H9 (cell line): ENCODE results near the gene AGXT. TPM values are rescaled to one million over a fixed set of nuclear protein-coding genes. Genes with fewer than 3 reads are reported as not detected.

Experiments
- DNase-seq: peaks from one replicate; pipeline ENCODE4 v3.0.0-alpha.2; 2017
- H2AFZ ChIP-seq: one replicate; pipeline ENCODE4 v1.6.1; 2013; ENCODE audit warnings: mild to moderate bottlenecking, low read length, control low read depth, moderate library complexity
- H2AK5ac ChIP-seq: 2 replicates; pipeline ENCODE4 v1.6.1; 2013; ENCODE audit warnings: low read length, control low read depth, mixed read lengths; ENCODE audit not compliant: insufficient read length
- H2BK120ac ChIP-seq: one replicate; pipeline ENCODE4 v1.6.1; 2013; ENCODE audit warnings: low read depth, mild to moderate bottlenecking, low read length, control low read depth, inconsistent platforms; ENCODE audit not compliant: poor library complexity, severe bottlenecking
- H2BK12ac ChIP-seq: 2 replicates; pipeline ENCODE4 v1.6.1; 2013; ENCODE audit warnings: low read length, control low read depth, mixed read lengths, low read depth; ENCODE audit not compliant: insufficient read length
- H2BK15ac ChIP-seq: 2 replicates; pipeline ENCODE4 v1.6.1; 2013; ENCODE audit warnings: low read depth, low read length, control low read depth
- H2BK20ac ChIP-seq: one replicate; pipeline ENCODE4 v1.6.1; 2013; ENCODE audit warnings: low read depth, mild to moderate bottlenecking, low read length, control low read depth, inconsistent platforms; ENCODE audit not compliant: poor library complexity, severe bottlenecking
- H2BK5ac ChIP-seq: 2 replicates; pipeline ENCODE4 v1.6.1; 2013; ENCODE audit warnings: low read length, control low read depth, mixed read lengths; ENCODE audit not compliant: insufficient read length
- H3K14ac ChIP-seq: 2 replicates; pipeline ENCODE4 v1.6.1; 2013; ENCODE audit warnings: low read length, control low read depth; ENCODE audit not compliant: insufficient read depth
- H3K18ac ChIP-seq: 2 replicates; pipeline ENCODE4 v1.6.1; 2013; ENCODE audit warnings: low read depth, mild to moderate bottlenecking, mixed read lengths, low read length, control low read depth; ENCODE audit not compliant: insufficient read length
- H3K23ac ChIP-seq: 2 replicates; pipeline ENCODE4 v1.6.1; 2013; ENCODE audit warnings: low read length, control low read depth, mixed read lengths, low read depth; ENCODE audit not compliant: insufficient read length
- H3K23me2 ChIP-seq: 2 replicates; pipeline ENCODE4 v1.6.1; 2013; ENCODE audit warnings: low read depth, mild to moderate bottlenecking, mixed read lengths, low read length, control low read depth; ENCODE audit not compliant: insufficient read length, poor library complexity, severe bottlenecking
- H3K27ac ChIP-seq: 2 replicates; pipeline ENCODE4 v1.5.1; 2013; ENCODE audit warnings: low read length, control low read depth, mixed read lengths, low read depth; ENCODE audit not compliant: insufficient read length
- H3K27me3 ChIP-seq: 2 replicates; pipeline ENCODE4 v1.6.1; 2013; ENCODE audit warnings: low read length, control low read depth, inconsistent platforms; ENCODE audit not compliant: insufficient read depth
- H3K4ac ChIP-seq: 2 replicates; pipeline ENCODE4 v1.6.1; 2013; ENCODE audit warnings: low read depth, mild to moderate bottlenecking, control low read depth, inconsistent platforms, low read length, moderate library complexity
- H3K4me1 ChIP-seq: 2 replicates; pipeline ENCODE4 v1.6.1; 2013; ENCODE audit warnings: low read length, control low read depth, inconsistent platforms; ENCODE audit not compliant: insufficient read depth
- H3K4me2 ChIP-seq: 2 replicates; pipeline ENCODE4 v1.6.1; 2013; ENCODE audit warnings: low read length, control low read depth, mixed read lengths; ENCODE audit not compliant: insufficient read length, insufficient read depth
- H3K56ac ChIP-seq: 2 replicates; pipeline ENCODE4 v1.6.1; 2013; ENCODE audit warnings: low read depth, mild to moderate bottlenecking, mixed read lengths, low read length, control low read depth; ENCODE audit not compliant: insufficient read length
- H3K79me1 ChIP-seq: 2 replicates; pipeline ENCODE4 v1.6.1; 2013; ENCODE audit warnings: low read depth, mild to moderate bottlenecking, moderate library complexity, low read length, control low read depth, inconsistent platforms; ENCODE audit not compliant: insufficient read depth, poor library complexity, severe bottlenecking
- H3K79me2 ChIP-seq: 2 replicates; pipeline ENCODE4 v1.6.1; 2013; ENCODE audit warnings: low read length, control low read depth, inconsistent platforms; ENCODE audit not compliant: insufficient read depth
- H3K9ac ChIP-seq: 2 replicates; pipeline ENCODE4 v1.6.1; 2013; ENCODE audit warnings: low read length, control low read depth, mixed read lengths; ENCODE audit not compliant: insufficient read length; ENCODE audit errors: extremely low read depth
- H3K9me3 ChIP-seq: one replicate; pipeline ENCODE4 v1.6.1; 2013; ENCODE audit warnings: low read depth, low read length, inconsistent platforms; ENCODE audit not compliant: control insufficient read depth
- H3T11ph ChIP-seq: one replicate; pipeline ENCODE4 v1.6.1; 2013; ENCODE audit warnings: mild to moderate bottlenecking, low read length, control low read depth, inconsistent platforms
- H4K20me1 ChIP-seq: one replicate; pipeline ENCODE4 v1.6.1; 2013; ENCODE audit not compliant: control insufficient read depth, insufficient read length, insufficient read depth
- H4K5ac ChIP-seq: 2 replicates; pipeline ENCODE4 v1.6.1; 2013; ENCODE audit warnings: low read depth, mild to moderate bottlenecking, mixed read lengths, low read length, control low read depth; ENCODE audit not compliant: insufficient read length
- H4K8ac ChIP-seq: replicated peaks from 2 replicates; pipeline ENCODE4 v1.6.1; 2013; ENCODE audit warnings: low read length, control low read depth, mixed read lengths, low read depth; ENCODE audit not compliant: insufficient read length
- H4K91ac ChIP-seq: 2 replicates; pipeline ENCODE4 v1.6.1; 2013; ENCODE audit warnings: low read depth, mild to moderate bottlenecking, moderate library complexity, mixed read lengths, low read length, control low read depth; ENCODE audit not compliant: insufficient read length
- H3K27ac Mint-ChIP-seq, 3 experiments: 2 replicates in 2 of 3; 3 replicates in 1 of 3; pipeline ENCODE4 v1.8.0; 2020 to 2021; ENCODE audit warnings: mixed read lengths in 3 of 3, mild to moderate bottlenecking in 1 of 3, moderate library complexity in 1 of 3
- H3K27me3 Mint-ChIP-seq: 2 replicates; pipeline ENCODE4 v1.8.0; 2021; ENCODE audit warnings: low read depth, mild to moderate bottlenecking, moderate library complexity, mixed read lengths
- H3K36me3 Mint-ChIP-seq, 3 experiments: 2 replicates in 2 of 3; 3 replicates in 1 of 3; pipeline ENCODE4 v1.8.0; 2020 to 2021; ENCODE audit warnings: low read depth in 3 of 3, mixed read lengths in 3 of 3; ENCODE audit not compliant: insufficient read depth in 1 of 3
- H3K4me1 Mint-ChIP-seq, 2 experiments: 2 replicates each; pipeline ENCODE4 v1.8.0; 2020; ENCODE audit warnings: mixed read lengths in 2 of 2
- H3K4me3 Mint-ChIP-seq, 2 experiments: 2 replicates in 1 of 2; 3 replicates in 1 of 2; pipeline ENCODE4 v1.8.0; 2020 to 2021; ENCODE audit warnings: mild to moderate bottlenecking in 2 of 2, mixed read lengths in 2 of 2, moderate library complexity in 1 of 2
- H3K9me3 Mint-ChIP-seq, 2 experiments: 2 replicates in 1 of 2; 3 replicates in 1 of 2; pipeline ENCODE4 v1.8.0; 2020; ENCODE audit warnings: mild to moderate bottlenecking in 2 of 2, mixed read lengths in 2 of 2, moderate library complexity in 1 of 2
- CTCF ChIP-seq: fragments of 200-600 bp; sonication (generic); conservative IDR thresholded peaks from 3 replicates; pipeline ENCODE4 v1.8.0; 2021; ENCODE audit warnings: antibody characterized with exemption, mild to moderate bottlenecking
- WGBS: extraction: QIAGEN DNeasy Blood & Tissue Kit; methylation state at CpG from one replicate; pipeline ENCODE4 v1.1.7; 2013; ENCODE audit warnings: missing lambda C conversion rate, low lambda C conversion rate, mixed read lengths; ENCODE audit not compliant: insufficient read length; ENCODE audit errors: extremely low coverage; 5-methylcytosine and 5-hydroxymethylcytosine counted together
- total RNA-seq: library from RNA; stranded (reverse); gene quantifications from 2 replicates; pipeline ENCODE4 v1.2.1, GENCODE V29; 2021

AGXT gene
- total RNA-seq, 1 experiment from 2014 or later, result not detected

- peaks cover 19 to 28% of the 10 kb centered on the region in 2 experiments for H3K4me1 Mint-ChIP-seq
- Histone ChIP-seq H4K5ac (no peak overlapping the region), H4K91ac (no peak overlapping the region), H3K27me3 (no peaks in the 10 kb centered on the region), H3K23me2 (no peaks in the 10 kb centered on the region), H3K9ac (no peak overlapping the region), H4K20me1 (no peaks in the 10 kb centered on the region), H3K9me3 (peaks cover under 1% of the 10 kb centered on the region), H2BK120ac (no peak overlapping the region), H2AK5ac (no peak overlapping the region), H3K27ac (no peak overlapping the region), H2BK12ac (no peak overlapping the region), H2BK5ac (no peak overlapping the region), H3K56ac (no peak overlapping the region), H3K14ac (no peak overlapping the region), H3K79me2 (no peaks in the 10 kb centered on the region), H3K4me1 (0 out of 2 replicates have a peak, but pooled peaks cover 7% of the 10 kb centered on the region), H3T11ph (no peak overlapping the region), H2BK15ac (no peak overlapping the region), H3K4me2 (no peak overlapping the region), H4K8ac (no peak overlapping the region), H3K18ac (no peak overlapping the region), H2AFZ (no peak overlapping the region), H3K4ac (no peak overlapping the region), H2BK20ac (no peak overlapping the region), H3K23ac (no peak overlapping the region), H3K79me1 (no peaks in the 10 kb centered on the region)
- no peak for TF ChIP-seq CTCF
- WGBS, result no CpG with 5 or more reads among the region's 11 CpGs
- H3K27ac Mint-ChIP-seq, result no peak overlapping the region
- peaks cover 10 to 12% of the 10 kb centered on the region in 2 experiments for H3K9me3 Mint-ChIP-seq
- peaks cover 0 to 12% (median 3%) of the 10 kb centered on the region in 3 experiments; a peak in 5 of 7 replicates for H3K36me3 Mint-ChIP-seq
- DNase-seq, result no peak
- H3K4me3 Mint-ChIP-seq, result no peak overlapping the region
- H3K27me3 Mint-ChIP-seq, result no peaks in the 10 kb centered on the region; the same call in 1 of the 2 replicates
These were observed 17.9 kb upstream of the AGXT start for GRCh38 chr2:240850756-240851077.
